ENCODE results near the gene TTN.

The TTN gene

GRCh38 chr2:178480227-178481181 is 326.7 kb downstream of the TTN start, which contains the start of gene PLEKHA3:
TSS of gene PLEKHA3 (plus strand) at chr2:178480457. CDS start at chr2:178480870, 413 bp downstream.
- DNase-seq = peak; percentile 67

- DNase-seq = no peak
Observed at GRCh38 chr2:178479758-178480226, 327.4 kb downstream of the TTN start.

GRCh38 chr2:178479275-178479616 is 328.0 kb downstream of the TTN start:
- DNase-seq = no peak

GRCh38 chr2:178478439-178479274 is 328.6 kb downstream of the TTN start, which contains the start of gene FKBP7:
TSS of gene FKBP7 (minus strand) at chr2:178478600. CDS start at chr2:178478499, 101 bp downstream.
- peak; percentile 91 for DNase-seq

- no peak for DNase-seq
Observed at GRCh38 chr2:178478130-178478438, 329.1 kb downstream of the TTN start.

- peak; percentile 42 for DNase-seq
Observed at GRCh38 chr2:178477443-178478129, 329.6 kb downstream of the TTN start.

GRCh38 chr2:178476477-178476876 is 330.7 kb downstream of the TTN start:
- DNase-seq = no peak
